Measurements from ENCODE around the gene SPG11.
A peak's percentile ranks its signal among the peaks of the same experiment; 100 is the strongest.

SPG11 gene

GRCh38 chr15:44623178-44623577 is 40.3 kb downstream of the SPG11 start:
- no peak for DNase-seq (ENCODE audit: low spot score)

GRCh38 chr15:44620081-44620480 is 43.4 kb downstream of the SPG11 start:
- no peak for DNase-seq (ENCODE audit: low spot score)

GRCh38 chr15:44616974-44617373 is 46.5 kb downstream of the SPG11 start:
- DNase-seq (ENCODE audit: low spot score), result no peak

- DNase-seq (ENCODE audit: low spot score), result no peak
These were observed 56.7 kb downstream of the SPG11 start for GRCh38 chr15:44606740-44607139.

DNA sequence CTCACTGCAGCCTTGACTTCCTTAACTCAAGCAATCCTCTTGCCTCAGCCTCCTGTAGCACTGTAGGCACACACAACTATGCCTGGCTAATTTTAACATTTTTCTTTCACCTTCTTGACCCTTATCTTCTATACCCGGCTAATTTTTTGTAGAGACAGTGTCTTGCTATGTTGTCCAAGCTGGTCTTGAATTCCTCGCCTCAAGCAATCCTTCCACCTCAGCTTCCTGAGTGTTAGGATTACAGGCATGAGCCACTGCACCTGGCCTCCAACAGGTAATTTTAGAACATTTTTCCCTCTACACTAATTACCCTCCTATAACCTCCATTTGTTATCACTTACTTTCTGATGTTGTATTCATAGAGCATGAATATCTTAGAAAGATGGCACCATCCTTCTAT is 60.3 kb downstream of the SPG11 start:
- no peak for DNase-seq (ENCODE audit: low spot score)

GRCh38 chr15:44598892-44599291 is 64.6 kb downstream of the SPG11 start:
- DNase-seq (ENCODE audit: low spot score), result no peak

DNA sequence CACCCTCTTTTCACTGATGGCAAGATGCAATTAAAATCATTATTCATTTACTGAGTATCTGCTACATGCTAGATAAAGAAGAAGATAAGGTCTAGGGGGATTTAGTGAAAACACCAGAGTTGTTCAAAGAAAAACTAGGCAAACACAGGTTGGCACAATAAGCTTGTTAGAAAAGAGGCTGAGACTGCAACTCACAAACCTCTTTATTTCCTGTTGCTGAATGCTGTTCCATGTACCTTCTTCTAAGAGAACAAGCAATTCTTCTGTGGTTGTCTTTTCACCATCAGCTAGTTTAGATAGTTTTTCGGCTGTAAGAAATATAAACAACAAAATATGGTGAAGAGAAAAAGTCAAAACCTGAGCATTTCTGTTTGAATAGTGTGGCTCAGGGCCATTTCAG is 65.4 kb downstream of the SPG11 start:
- no peak for DNase-seq (ENCODE audit: low spot score)

GRCh38 chr15:44596511-44597010 is 66.9 kb downstream of the SPG11 start:
- DNase-seq (ENCODE audit: low spot score), result no peak

GRCh38 chr15:44595656-44596510 is 67.6 kb downstream of the SPG11 start:
- no peak for DNase-seq (ENCODE audit: low spot score)

DNA sequence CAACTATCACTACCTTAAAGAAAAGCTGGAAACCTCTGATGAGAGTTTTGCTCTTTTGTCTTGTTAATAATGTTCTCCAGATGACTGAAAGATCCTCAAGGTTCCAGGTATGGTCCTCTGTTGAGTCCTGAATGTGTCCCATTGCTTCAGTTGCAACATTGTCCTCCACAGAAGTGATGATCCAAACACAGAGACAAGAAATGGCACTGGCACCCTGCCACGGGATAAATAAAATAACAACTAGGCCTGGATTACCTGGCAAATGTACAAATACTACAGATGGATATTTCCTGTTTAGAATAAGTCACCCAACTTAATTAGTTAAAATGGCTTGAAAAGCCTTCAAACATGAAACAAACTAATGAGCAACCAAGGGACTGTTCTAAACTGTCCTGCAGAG is 68.2 kb downstream of the SPG11 start:
- DNase-seq (ENCODE audit: low spot score), result no peak

DNA sequence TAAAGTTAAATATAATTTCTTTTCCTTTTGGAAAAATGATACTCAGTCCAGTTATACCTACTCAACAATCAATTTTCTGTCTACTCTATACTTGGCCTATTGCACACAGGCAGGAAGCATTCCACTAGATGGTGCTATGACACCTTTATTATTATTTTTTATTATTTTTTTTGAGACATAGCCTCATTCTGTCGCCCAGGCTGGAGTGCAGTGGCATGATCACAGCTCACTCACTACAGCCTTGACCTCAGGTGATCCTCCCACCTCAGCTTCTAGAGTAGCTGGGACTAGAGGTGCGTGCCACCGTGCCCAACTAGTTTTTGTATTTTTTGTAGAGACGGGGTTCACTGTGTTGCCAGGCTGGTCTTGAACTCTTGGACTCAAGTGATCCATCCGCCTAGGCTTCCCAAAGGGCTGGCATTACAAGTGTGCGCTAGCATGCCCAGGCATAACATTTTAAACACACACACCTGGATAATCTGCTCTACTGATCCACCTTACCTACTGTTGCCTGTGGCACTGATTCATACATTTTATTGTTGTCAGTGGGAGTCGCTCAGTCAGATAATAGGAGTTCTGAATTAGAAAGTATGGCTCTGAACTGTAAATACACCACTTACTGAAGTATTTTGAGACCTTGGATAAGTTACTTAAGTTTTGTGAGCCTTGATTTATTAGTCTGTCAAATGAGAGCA is 70.3 kb downstream of the SPG11 start:
- DNase-seq (ENCODE audit: low spot score), result no peak

GRCh38 chr15:44591326-44591725 is 72.1 kb downstream of the SPG11 start:
- DNase-seq (ENCODE audit: low spot score), result no peak

GRCh38 chr15:44588541-44588940 is 74.9 kb downstream of the SPG11 start:
- DNase-seq (ENCODE audit: low spot score), result no peak

- DNase-seq (ENCODE audit: low spot score), result no peak
These were observed 77.8 kb downstream of the SPG11 start for GRCh38 chr15:44585633-44586032.

- DNase-seq (ENCODE audit: low spot score), result peak; percentile 28
These were observed 79.2 kb downstream of the SPG11 start for GRCh38 chr15:44584162-44584749.

GRCh38 chr15:44580105-44580504 is 83.4 kb downstream of the SPG11 start:
- no peak for DNase-seq (ENCODE audit: low spot score)

- no peak for DNase-seq (ENCODE audit: low spot score)
These were observed 88.7 kb downstream of the SPG11 start for GRCh38 chr15:44574734-44575133.

GRCh38 chr15:44573386-44573785 is 90.1 kb downstream of the SPG11 start:
- no peak for DNase-seq (ENCODE audit: low spot score)

- no peak for DNase-seq (ENCODE audit: low spot score)
These were observed 93.1 kb downstream of the SPG11 start for GRCh38 chr15:44570361-44570760.

DNA sequence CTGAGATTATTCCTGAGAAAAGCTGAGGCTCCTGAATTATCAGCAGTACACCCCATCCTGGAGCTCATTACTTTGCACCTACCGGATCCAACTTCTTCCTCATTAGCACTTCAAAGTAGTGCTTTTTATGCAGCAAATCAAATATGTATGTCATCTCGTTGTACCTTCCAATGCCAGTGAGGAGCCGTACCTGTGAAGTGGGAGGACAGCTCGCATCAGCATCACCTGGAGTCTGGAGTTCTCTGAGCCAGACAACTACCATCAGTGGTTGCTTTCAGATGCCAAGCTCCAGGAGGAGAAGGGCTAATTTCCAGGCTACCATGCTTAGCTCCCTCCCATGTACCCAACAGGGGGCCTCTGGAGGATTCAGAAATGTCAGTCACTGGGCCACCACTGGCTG is 94.1 kb downstream of the SPG11 start:
- DNase-seq (ENCODE audit: low spot score), result no peak

GRCh38 chr15:44568338-44568737 is 95.1 kb downstream of the SPG11 start:
- DNase-seq (ENCODE audit: low spot score), result no peak

DNA sequence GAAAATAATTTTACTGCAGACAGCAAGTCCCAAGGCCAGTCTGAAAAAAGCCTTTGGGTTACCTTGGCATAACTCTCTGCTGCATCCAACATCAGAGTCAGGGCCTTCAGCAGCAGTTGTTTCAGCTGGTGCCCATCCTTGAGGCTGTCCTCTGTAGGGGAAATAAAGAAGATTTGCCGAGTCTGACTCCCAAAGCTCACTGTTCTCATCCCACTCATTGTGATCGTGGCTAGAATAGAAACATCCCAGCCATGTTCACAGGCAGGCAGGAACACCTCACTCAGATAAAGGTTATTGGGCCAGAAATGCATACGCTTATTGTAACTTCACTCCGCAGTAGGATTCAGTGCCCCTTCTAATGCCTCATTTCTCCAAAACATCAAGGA is 97.3 kb downstream of the SPG11 start:
- DNase-seq (ENCODE audit: low spot score), result no peak
